T-helper 17 cell (primary cell): ENCODE measurements around the gene KRT81. TPM values are rescaled to one million over a fixed set of nuclear protein-coding genes. Genes with fewer than 3 reads are reported as not detected.

ENCODE experiments used
- ATAC-seq: fragments of 150-1000 bp; cut with Tn5 transposase; 2 replicates; pipeline ENCODE4 v1.10.0; 2021; ENCODE audit warnings: mild to moderate bottlenecking, moderate library complexity
- DNase-seq, 3 donors: peaks; one replicate each; pipeline versions ENCODE4 v3.0.0 to v3.0.0-alpha.2; 2020 to 2021
- H3K9me3 ChIP-seq: one replicate; pipeline ENCODE4 v1.7.0; 2013; ENCODE audit warnings: low read length, mild to moderate bottlenecking; ENCODE audit not compliant: control insufficient read depth, poor library complexity, severe bottlenecking
- H3K27ac Mint-ChIP-seq: one replicate; pipeline ENCODE4 v1.8.0; 2022; ENCODE audit warnings: mild to moderate bottlenecking, moderate library complexity, mixed read lengths
- H3K27me3 Mint-ChIP-seq: one replicate; pipeline ENCODE4 v1.8.0; 2022; ENCODE audit warnings: mixed read lengths
- H3K36me3 Mint-ChIP-seq: one replicate; pipeline ENCODE4 v1.8.0; 2022; ENCODE audit warnings: low read depth, mixed read lengths
- H3K4me1 Mint-ChIP-seq: one replicate; pipeline ENCODE4 v1.8.0; 2022; ENCODE audit warnings: mild to moderate bottlenecking, mixed read lengths
- H3K4me3 Mint-ChIP-seq: one replicate; pipeline ENCODE4 v1.8.0; 2022; ENCODE audit warnings: mild to moderate bottlenecking, moderate library complexity, mixed read lengths
- total RNA-seq, 4 donors: library from RNA in 2 of 4; stranded (reverse) in 2 of 4; gene quantifications; one replicate each; pipeline ENCODE4 v1.2.3 and lab custom pipeline; 2022 to 2026

Gene KRT81
- total RNA-seq, 2 donors from 2014 or later = not detected

GRCh38 chr12:52238916-52239646, 52.3 kb downstream of the KRT81 start:
- no peak for ATAC-seq

GRCh38 chr12:52238207-52238840, 53.0 kb downstream of the KRT81 start:
- ATAC-seq (no peak), DNase-seq (no peak)
- H3K27ac Mint-ChIP-seq = no peak overlapping the region
- no peak overlapping the region for H3K4me3 Mint-ChIP-seq
- H3K4me1 Mint-ChIP-seq = peaks cover 5% of the 10 kb centered on the region
- H3K36me3 Mint-ChIP-seq = peaks cover 6% of the 10 kb centered on the region
- no peaks in the 10 kb centered on the region for H3K9me3 ChIP-seq
- peaks cover 30% of the 10 kb centered on the region for H3K27me3 Mint-ChIP-seq

More at GRCh38 chr12:52238916-52239646, 52.3 kb downstream of the KRT81 start:
- no peaks in the 10 kb centered on the region for H3K9me3 ChIP-seq
- no peak for DNase-seq
- Mint-ChIP-seq H3K4me3 (no peak overlapping the region), H3K4me1 (peaks cover 10% of the 10 kb centered on the region), H3K27ac (peak overlapping the region; percentile 49), H3K27me3 (peaks cover 29% of the 10 kb centered on the region), H3K36me3 (peaks cover 6% of the 10 kb centered on the region)

- H3K36me3 Mint-ChIP-seq = peaks cover 8% of the 10 kb centered on the region
- peaks cover 5% of the 10 kb centered on the region for H3K4me1 Mint-ChIP-seq
- H3K9me3 ChIP-seq = no peaks in the 10 kb centered on the region
- no peak overlapping the region for H3K4me3 Mint-ChIP-seq
- ATAC-seq (no peak), DNase-seq (no peak)
- peaks cover 43% of the 10 kb centered on the region for H3K27me3 Mint-ChIP-seq
- H3K27ac Mint-ChIP-seq = no peak overlapping the region
Observed at GRCh38 chr12:52236386-52237050, 54.8 kb downstream of the KRT81 start.

Other genes starting within 250 kb of the KRT81 start
- 100 to 1,000 TPM in 1 of 2 donors, 10 to 100 TPM in 1; 79.2 to 133 TPM for gene NR4A1, start 240.1 kb downstream of the KRT81 start, total RNA-seq
- gene ATG101, start 221.6 kb downstream of the KRT81 start, total RNA-seq = 10 to 100 TPM; 22.0 to 30.2 TPM
- not detected for gene SMIM41, start 211.8 kb downstream of the KRT81 start, total RNA-seq
- not detected for gene KRT80, start 99.5 kb downstream of the KRT81 start, total RNA-seq
- gene KRT7, start 58.3 kb downstream of the KRT81 start, total RNA-seq = under 1 TPM in 1 of 2 donors, not detected in 1; 0.70 TPM
- gene KRT86, start 16.9 kb downstream of the KRT81 start, total RNA-seq = under 1 TPM in 1 of 2 donors, not detected in 1; 0.21 TPM
- gene KRT83, start 29.9 kb upstream of the KRT81 start, total RNA-seq = not detected
- not detected for gene KRT85, start 75.9 kb upstream of the KRT81 start, total RNA-seq
- gene KRT84, start 94.1 kb upstream of the KRT81 start, total RNA-seq = not detected
- gene KRT82, start 114.8 kb upstream of the KRT81 start, total RNA-seq = not detected
- gene KRT75, start 142.8 kb upstream of the KRT81 start, total RNA-seq = not detected
- gene KRT6B, start 160.6 kb upstream of the KRT81 start, total RNA-seq = not detected
- gene KRT6C, start 182.3 kb upstream of the KRT81 start, total RNA-seq = not detected
- not detected for gene KRT6A, start 201.7 kb upstream of the KRT81 start, total RNA-seq
- not detected for gene KRT5, start 228.9 kb upstream of the KRT81 start, total RNA-seq